ENCODE results near the gene FFAR3. TPM values are rescaled to one million over a fixed set of nuclear protein-coding genes. Genes with fewer than 3 reads are reported as not detected.
A peak's percentile ranks its signal among the peaks of the same experiment; 100 is the strongest.

FFAR3 gene
- total and polyA plus RNA-seq, 9 of the 15 experiments (the other 6 are each of a cell fraction or from before 2014, with no cell fraction given), result not detected

- no peak for TF ChIP-seq DEAF1 (CRISPR knock-in tag; IDR thresholded peaks at IDR 0.05)
- no peak for TF ChIP-seq SNIP1 (IDR thresholded peaks at IDR 0.05; ENCODE audit: low read depth)
- TF ChIP-seq, protein P1, sequence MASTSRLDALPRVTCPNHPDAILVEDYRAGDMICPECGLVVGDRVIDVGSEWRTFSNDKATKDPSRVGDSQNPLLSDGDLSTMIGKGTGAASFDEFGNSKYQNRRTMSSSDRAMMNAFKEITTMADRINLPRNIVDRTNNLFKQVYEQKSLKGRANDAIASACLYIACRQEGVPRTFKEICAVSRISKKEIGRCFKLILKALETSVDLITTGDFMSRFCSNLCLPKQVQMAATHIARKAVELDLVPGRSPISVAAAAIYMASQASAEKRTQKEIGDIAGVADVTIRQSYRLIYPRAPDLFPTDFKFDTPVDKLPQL (IDR thresholded peaks at IDR 0.05; ENCODE audit: extremely low read depth, insufficient read length), result no peak
- TF ChIP-seq PKNOX1 (IDR thresholded peaks at IDR 0.05), result peak; percentile 44; the same call in 1 of the 2 replicates
- TF ChIP-seq ESRRB (CRISPR knock-in tag; IDR thresholded peaks at IDR 0.05; ENCODE audit: borderline replicate concordance), result no peak
- TF ChIP-seq STAT5B (CRISPR knock-in tag; IDR thresholded peaks at IDR 0.05), result no peak
These were observed 44.7 kb upstream of the FFAR3 start (continued) for GRCh38 chr19:35313587-35313986.

- no peak for ATAC-seq
- WGBS (ENCODE audit: insufficient coverage, low coverage, missing lambda C conversion rate), result 77% methylated on average over 8 of the region's 8 CpGs
- Histone ChIP-seq H3K4me1 (replicated peaks in 1 of 2; ENCODE audit: control insufficient read depth in 2 of 2, insufficient read depth in 2 of 2, low read length in 2 of 2) (peaks cover 47 to 73% of the 10 kb centered on the region in 2 experiments), H3K9ac (ENCODE audit: insufficient read depth in 1 of 2, low read depth in 2 of 2, low read length in 2 of 2) (peak overlapping the region in 1 of 2 experiments; percentile 73; a peak in 2 of 4 replicates), H3K36me3 (ENCODE audit: control insufficient read depth, insufficient read depth, low read length) (no peaks in the 10 kb centered on the region; the same call in 2 of the 3 replicates), H2AFZ (ENCODE audit: low read depth, low read length) (no peak overlapping the region), H3K4me3 (no peak overlapping the region), H3K9me1 (ENCODE audit: control insufficient read depth, insufficient read depth, low read length) (no peaks in the 10 kb centered on the region), H4K20me1 (replicated peaks; ENCODE audit: control insufficient read depth, insufficient read depth, low read length) (no peaks in the 10 kb centered on the region), H3K27me3 (ENCODE audit: control insufficient read depth in 2 of 2, insufficient read depth in 2 of 2, low read length in 2 of 2) (no peaks in the 10 kb centered on the region), H3K4me2 (ENCODE audit: insufficient read depth, low read length) (no peak overlapping the region), H3K79me2 (ENCODE audit: control insufficient read depth, insufficient read depth, low read length) (peaks cover 10% of the 10 kb centered on the region; the same call in 2 of the 3 replicates), H3K27ac (ENCODE audit: extremely low read depth, low read depth, low read length) (no peak overlapping the region), H3K9me3 (replicated peaks; ENCODE audit: control insufficient read depth, insufficient read depth, low read depth, low read length) (no peaks in the 10 kb centered on the region)
- TF ChIP-seq ATF2 (CRISPR knock-in tag; IDR thresholded peaks at IDR 0.05), result no peak
- TF ChIP-seq BCOR (IDR thresholded peaks at IDR 0.05), result peak; percentile 42; the same call in 1 of the 2 replicates
- peak; percentile 75 for TF ChIP-seq RBM25 (IDR thresholded peaks at IDR 0.05; ENCODE audit: low read depth, low read length, severe bottlenecking)
- peak; percentile 97 for TF ChIP-seq ZKSCAN8 (CRISPR knock-in tag; IDR thresholded peaks at IDR 0.05)
- peak in 1 of 2 experiments; percentile 55; a peak in 1 of 4 replicates for TF ChIP-seq KDM1A (IDR thresholded peaks at IDR 0.05)
- 0 out of 2 replicates have a peak, but pooled peaks have one; percentile 10 for TF ChIP-seq MAFF (IDR thresholded peaks at IDR 0.05; ENCODE audit: low read length)
- TF ChIP-seq ZNF316 (IDR thresholded peaks at IDR 0.05), result peak; percentile 79
- TF ChIP-seq ZFP36 (IDR thresholded peaks at IDR 0.05; ENCODE audit: low read depth, low read length, partially characterized antibody), result peak; percentile 83
- TF ChIP-seq HCFC1 (IDR thresholded peaks at IDR 0.05; ENCODE audit: low read depth, low read length), result no peak
- TF ChIP-seq MAFG (tag; conservative IDR thresholded peaks at IDR 0.05), result peak; percentile 17; the same call in 1 of the 2 replicates
- POLR2A ChIA-PET, result interaction anchor here (0.6 kb wide), 1 partner anchor 188 kb away, joined by 3 read pairs; no protein-coding TSS in a partner anchor
- intact Hi-C loops (cut with micrococcal nuclease), result no loop called here
- CTCF ChIA-PET (ENCODE audit: low intra/inter-chr PET ratio), result no interaction called here
- in situ Hi-C loops (cut with MboI), result no loop called here
- BruUV-seq (replicated peaks), result no TSS peak
- DNase-seq (ENCODE audit: extremely low read depth in 1 of 4, low spot score in 3 of 4), result no peak
- FAIRE-seq, result no peak
These were observed 44.2 kb upstream of the FFAR3 start for GRCh38 chr19:35314031-35314430.
